Neural crest cell (in vitro differentiated cells): Measurements from ENCODE around the gene STIM1. TPM values are rescaled to one million over a fixed set of nuclear protein-coding genes. Genes with fewer than 3 reads are reported as not detected.

Experiments
- DNase-seq: peaks from one replicate; pipeline ENCODE4 v3.0.0; 2021; ENCODE audit warnings: low read depth, mixed read lengths, low spot score
- H3K27ac Mint-ChIP-seq: one replicate; pipeline ENCODE4 v1.8.0; 2021; ENCODE audit warnings: mild to moderate bottlenecking, mixed read lengths; ENCODE audit not compliant: unreplicated experiment
- H3K27me3 Mint-ChIP-seq: 2 replicates; pipeline ENCODE4 v1.8.0; 2021; ENCODE audit warnings: low read depth, mild to moderate bottlenecking, mixed read lengths
- H3K36me3 Mint-ChIP-seq: 2 replicates; pipeline ENCODE4 v1.8.0; 2021; ENCODE audit warnings: low read depth, mild to moderate bottlenecking, mixed read lengths
- H3K4me1 Mint-ChIP-seq: 2 replicates; pipeline ENCODE4 v1.8.0; 2021; ENCODE audit warnings: mixed read lengths
- H3K4me3 Mint-ChIP-seq: one replicate; pipeline ENCODE4 v1.8.0; 2021; ENCODE audit warnings: mild to moderate bottlenecking, mixed read lengths
- H3K9me3 Mint-ChIP-seq: 2 replicates; pipeline ENCODE4 v1.8.0; 2021; ENCODE audit warnings: mixed read lengths
- CTCF ChIP-seq: fragments of 200-600 bp; sonication (generic); conservative IDR thresholded peaks from 2 replicates; pipeline ENCODE4 v1.5.0; 2021; ENCODE audit warnings: antibody characterized with exemption, mild to moderate bottlenecking
- total RNA-seq: library from RNA; stranded (reverse); gene quantifications from 2 replicates; pipeline ENCODE4 v1.2.1, GENCODE V29; 2021

STIM1 gene
- total RNA-seq, 1 donor from 2014 or later = 24.4 TPM

- H3K27me3 Mint-ChIP-seq = no peaks in the 10 kb centered on the region
- peaks cover 4% of the 10 kb centered on the region for H3K36me3 Mint-ChIP-seq
- no peaks in the 10 kb centered on the region for H3K4me1 Mint-ChIP-seq
- no peak for DNase-seq
- no peak overlapping the region for H3K27ac Mint-ChIP-seq
- peaks cover 4% of the 10 kb centered on the region for H3K9me3 Mint-ChIP-seq
- TF ChIP-seq CTCF = no peak
- H3K4me3 Mint-ChIP-seq = no peak overlapping the region
Observed at GRCh38 chr11:3890806-3891205, 35.3 kb downstream of the STIM1 start.

GRCh38 chr11:3891751-3892150 is 36.3 kb downstream of the STIM1 start:
- Mint-ChIP-seq H3K4me1 (no peaks in the 10 kb centered on the region), H3K4me3 (no peak overlapping the region), H3K27ac (no peak overlapping the region), H3K27me3 (no peaks in the 10 kb centered on the region), H3K36me3 (peaks cover 4% of the 10 kb centered on the region), H3K9me3 (peaks cover 8% of the 10 kb centered on the region)
- no peak for DNase-seq
- no peak for TF ChIP-seq CTCF

GRCh38 chr11:3892156-3892555 is 36.7 kb downstream of the STIM1 start:
- Mint-ChIP-seq H3K27ac (no peak overlapping the region), H3K4me3 (no peak overlapping the region), H3K27me3 (no peaks in the 10 kb centered on the region), H3K4me1 (no peaks in the 10 kb centered on the region), H3K9me3 (peaks cover 8% of the 10 kb centered on the region), H3K36me3 (peaks cover 4% of the 10 kb centered on the region)
- no peak for TF ChIP-seq CTCF
- DNase-seq = no peak

- H3K27me3 Mint-ChIP-seq = no peaks in the 10 kb centered on the region
- H3K4me1 Mint-ChIP-seq = no peaks in the 10 kb centered on the region
- no peak for DNase-seq
- peaks cover 4% of the 10 kb centered on the region for H3K36me3 Mint-ChIP-seq
- H3K27ac Mint-ChIP-seq = no peak overlapping the region
- TF ChIP-seq CTCF = no peak
- H3K9me3 Mint-ChIP-seq = peaks cover 8% of the 10 kb centered on the region
- no peak overlapping the region for H3K4me3 Mint-ChIP-seq
Observed at GRCh38 chr11:3893311-3893710, 37.8 kb downstream of the STIM1 start.

GRCh38 chr11:3894128-3894731 is 38.8 kb downstream of the STIM1 start:
- H3K4me3 Mint-ChIP-seq = no peak overlapping the region
- DNase-seq = no peak
- H3K27me3 Mint-ChIP-seq = no peaks in the 10 kb centered on the region
- peaks cover 4% of the 10 kb centered on the region for H3K36me3 Mint-ChIP-seq
- peak overlapping the region; percentile 35 for H3K27ac Mint-ChIP-seq
- H3K4me1 Mint-ChIP-seq = no peaks in the 10 kb centered on the region
- H3K9me3 Mint-ChIP-seq = peaks cover 8% of the 10 kb centered on the region
- TF ChIP-seq CTCF = no peak
